Measurements from ENCODE around the gene ASS1.

The ASS1 gene

GRCh38 chr9:130458027-130458803 lies 13.5 kb downstream of the ASS1 start:
- DNase-seq, result no peak

DNA sequence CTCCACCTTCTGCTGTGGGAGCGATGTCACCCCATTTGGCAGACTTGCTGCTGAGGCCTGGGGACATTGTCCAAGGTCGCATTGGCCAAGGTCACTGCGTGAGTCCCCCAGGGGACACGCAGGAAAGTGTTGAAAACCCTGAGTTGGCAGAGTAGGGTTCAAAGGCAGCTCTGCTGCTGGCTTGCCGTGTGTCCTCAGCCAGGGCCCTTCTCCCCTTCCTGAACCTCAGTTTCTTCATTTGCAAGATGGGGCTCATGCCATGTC lies 14.0 kb downstream of the ASS1 start:
- no peak for DNase-seq

DNA sequence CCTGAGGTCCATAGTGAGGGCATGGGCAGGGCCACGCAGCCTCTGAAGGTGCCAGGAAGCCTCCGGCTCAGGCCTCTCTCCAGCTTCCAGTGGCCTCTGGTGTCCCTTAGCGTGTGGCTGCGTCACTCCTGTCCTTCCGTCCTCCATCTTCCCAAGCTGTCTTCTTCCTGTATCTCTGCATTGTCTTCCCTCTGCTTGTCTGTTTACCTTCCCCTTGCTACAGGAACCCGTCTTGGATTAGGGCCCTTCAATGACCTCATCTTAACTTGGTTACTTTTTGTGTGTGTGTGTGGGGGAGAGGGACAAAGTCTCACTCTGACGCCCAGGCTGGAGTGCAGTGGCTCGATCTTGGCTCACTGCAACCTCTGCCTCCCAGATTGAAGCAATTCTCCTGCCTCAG lies 14.4 kb downstream of the ASS1 start:
- DNase-seq, result no peak

DNA sequence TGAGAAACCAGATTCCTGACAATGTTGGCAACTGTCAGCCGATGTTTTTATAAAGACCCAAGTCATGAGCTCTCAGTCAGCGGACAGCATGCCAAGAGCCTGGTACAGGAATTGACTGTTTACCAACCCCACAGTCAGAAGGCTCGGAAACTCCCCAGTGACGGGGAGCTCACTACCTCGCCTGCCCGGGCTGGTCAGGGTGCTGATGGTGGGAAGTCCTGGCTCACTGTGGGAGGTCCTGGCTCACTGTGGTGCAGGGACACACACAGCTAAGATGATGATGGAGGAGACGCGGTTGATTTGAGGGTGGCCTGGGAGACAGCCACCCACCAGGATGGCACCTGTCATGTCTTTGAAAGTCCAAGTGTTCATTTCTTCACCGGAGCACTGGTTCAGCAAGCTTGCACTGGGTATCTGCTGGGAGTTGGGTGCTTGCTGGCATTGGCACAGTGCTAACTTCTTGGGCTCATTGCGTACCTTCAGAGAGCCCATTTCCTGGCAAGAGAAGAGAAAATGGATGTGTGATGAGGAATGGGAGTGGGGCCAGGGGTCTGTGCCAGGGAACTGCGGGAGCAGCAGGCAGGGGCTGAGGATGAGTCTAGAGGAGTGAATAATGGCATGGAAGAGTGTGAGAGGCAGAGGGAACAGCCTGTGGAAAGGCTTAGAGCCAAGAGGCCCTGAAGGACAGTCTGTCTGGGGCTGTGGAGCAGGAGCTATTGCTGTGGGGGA lies 15.3 kb downstream of the ASS1 start:
- DNase-seq, result no peak

GRCh38 chr9:130461218-130461630 lies 16.5 kb downstream of the ASS1 start:
- DNase-seq, result no peak

GRCh38 chr9:130461731-130462130 lies 17.0 kb downstream of the ASS1 start:
- DNase-seq, result no peak

- no peak for DNase-seq
These were observed 18.2 kb downstream of the ASS1 start for GRCh38 chr9:130462685-130463540.

- no peak for DNase-seq
These were observed 19.3 kb downstream of the ASS1 start for GRCh38 chr9:130463763-130464745.

- no peak for DNase-seq
These were observed 20.8 kb downstream of the ASS1 start for GRCh38 chr9:130465383-130466096.

- DNase-seq, result no peak
These were observed 21.9 kb downstream of the ASS1 start for GRCh38 chr9:130466537-130467217.

GRCh38 chr9:130467316-130467715 lies 22.6 kb downstream of the ASS1 start:
- no peak for DNase-seq

DNA sequence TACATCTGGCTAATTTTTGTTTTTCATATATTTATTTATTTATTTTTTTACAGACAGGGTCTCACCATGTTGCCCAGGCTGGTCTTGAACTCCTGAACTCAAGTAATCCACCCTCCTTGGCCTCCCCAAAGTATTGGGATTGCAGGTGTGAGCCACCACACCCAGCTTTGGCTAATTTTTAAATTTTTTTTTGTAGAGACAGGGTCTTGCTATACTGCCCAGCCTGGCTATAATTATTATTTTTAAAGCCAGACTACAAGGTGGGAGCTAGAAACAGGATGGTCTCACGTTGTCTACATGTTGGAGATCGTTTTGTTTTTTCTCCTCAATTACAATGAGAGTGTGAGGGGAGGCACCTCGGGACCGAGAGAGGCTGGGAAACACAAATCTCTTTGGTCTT lies 23.8 kb downstream of the ASS1 start:
- no peak for DNase-seq

DNA sequence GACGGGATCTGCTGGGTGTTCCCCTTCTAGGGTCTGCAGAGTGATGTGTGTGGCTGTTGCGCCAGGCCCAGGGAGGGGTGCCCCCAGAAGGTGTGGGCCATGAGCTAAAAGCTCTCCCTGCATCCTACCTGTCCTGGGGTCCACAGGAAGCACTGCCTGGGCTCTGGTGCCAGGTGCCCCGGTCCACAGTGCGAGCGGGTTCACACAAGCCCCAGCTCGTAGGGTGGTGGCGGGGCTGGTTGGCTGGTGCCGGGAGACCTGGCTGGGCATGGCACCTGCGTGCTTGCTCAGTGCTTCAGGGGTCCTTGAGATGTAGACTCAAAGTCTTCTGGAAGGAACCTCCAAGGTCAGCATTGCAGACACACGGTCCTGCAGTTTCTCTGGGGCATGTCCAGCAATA lies 25.5 kb downstream of the ASS1 start:
- no peak for DNase-seq

GRCh38 chr9:130470950-130471349 lies 26.2 kb downstream of the ASS1 start:
- DNase-seq, result no peak

DNA sequence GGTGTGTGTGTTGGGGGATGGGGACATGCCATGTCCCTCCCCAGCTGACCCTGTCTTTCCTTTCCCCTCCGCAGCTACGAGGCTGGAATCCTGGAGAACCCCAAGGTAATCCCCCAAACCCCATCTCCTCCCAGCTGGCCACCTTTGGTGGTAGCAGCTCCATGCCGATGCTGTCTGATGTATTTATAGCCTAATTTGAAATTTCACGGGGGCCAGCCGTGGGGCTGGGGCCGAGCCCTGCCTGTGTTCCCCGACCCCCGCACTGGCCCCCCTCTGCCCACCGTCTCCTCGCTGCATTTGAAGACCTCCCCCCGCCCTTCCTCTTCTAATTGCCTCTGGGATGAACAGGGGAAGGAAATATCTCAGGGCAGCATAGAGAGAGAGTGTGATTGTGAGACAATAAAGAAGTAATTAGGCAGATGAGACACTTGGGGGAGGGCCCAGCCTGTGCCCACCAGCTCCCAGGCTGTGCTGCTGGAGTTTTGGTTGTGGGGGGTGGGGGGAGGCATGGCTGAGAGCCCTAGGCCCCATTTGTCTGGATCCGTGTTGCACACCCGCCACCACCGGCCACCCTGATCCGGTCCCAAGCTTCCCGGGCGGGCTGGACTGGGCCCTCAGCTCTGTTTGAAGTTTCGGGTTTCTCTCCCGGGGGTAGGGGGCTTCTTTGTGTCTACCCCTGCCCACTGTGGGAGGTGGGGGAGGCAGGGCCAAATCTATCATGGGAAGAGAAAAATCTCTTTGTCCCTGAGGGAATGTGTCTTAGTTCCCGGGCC lies 26.8 kb downstream of the ASS1 start:
- no peak for DNase-seq

DNA sequence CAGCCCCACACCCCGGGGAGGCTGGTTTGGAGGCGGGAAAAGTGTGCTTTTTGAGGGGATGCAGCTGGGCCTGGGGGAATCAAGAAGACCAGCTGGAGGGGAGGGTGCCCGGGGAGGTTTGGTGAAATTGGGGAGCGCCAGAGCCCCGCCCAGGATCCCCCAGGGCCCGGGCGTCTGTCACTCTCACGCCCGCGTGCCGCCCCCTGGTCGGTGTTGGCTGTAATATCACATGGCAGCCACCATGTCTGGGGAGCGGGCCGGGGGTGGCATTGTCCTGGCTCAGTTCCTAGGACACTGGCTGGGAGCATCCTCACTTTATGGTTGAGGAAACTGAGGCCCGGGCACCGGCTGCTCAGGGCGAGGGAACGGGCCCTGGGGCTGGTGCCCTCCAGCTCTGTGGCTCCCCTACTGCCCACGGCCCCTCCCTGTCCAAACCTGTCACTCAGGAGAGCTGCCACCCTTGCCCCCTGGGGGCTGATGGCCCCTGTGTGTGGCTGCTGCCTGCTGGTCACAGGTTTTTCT lies 27.5 kb downstream of the ASS1 start:
- no peak for DNase-seq

GRCh38 chr9:130473009-130473408 lies 28.2 kb downstream of the ASS1 start:
- DNase-seq, result no peak

GRCh38 chr9:130473566-130473965 lies 28.8 kb downstream of the ASS1 start:
- DNase-seq, result no peak

- DNase-seq, result no peak
These were observed 29.3 kb downstream of the ASS1 start for GRCh38 chr9:130474106-130474505.

GRCh38 chr9:130476151-130476730 lies 31.5 kb downstream of the ASS1 start:
- no peak for DNase-seq
